Right lobe of liver (tissue), 6 donors: Measurements from ENCODE around the gene DPP10. TPM values are rescaled to one million over a fixed set of nuclear protein-coding genes. Genes with fewer than 3 reads are reported as not detected.

Experiments
- ATAC-seq, 4 donors: fragments of 200-7000 bp; cut with Tn5 transposase; one replicate each; pipeline ENCODE4 v1.9.1; 2020; ENCODE audit warnings: mild to moderate bottlenecking in 4 of 4, moderate library complexity in 4 of 4
- DNase-seq, 3 donors: peaks; one replicate each; pipeline ENCODE4 v3.0.0-alpha.2; 2020
- H3K27ac ChIP-seq, 3 donors: fragments of 200-600 bp; one replicate each; pipeline ENCODE4 v1.8.0; 2022
- H3K27me3 ChIP-seq, 2 donors: fragments of 200-600 bp; one replicate each; pipeline ENCODE4 v1.8.0; 2022
- H3K36me3 ChIP-seq, 4 donors: fragments of 200-600 bp; sonication (generic) in 1 of 4; one replicate each; pipeline versions ENCODE4 v1.5.1 to v1.8.0; 2017 to 2022; ENCODE audit warnings: control low read depth in 1 of 4
- H3K4me1 ChIP-seq, 4 donors: fragments of 200-600 bp; sonication (generic) in 1 of 4; one replicate each; pipeline versions ENCODE4 v1.5.1 to v1.8.0; 2017 to 2022; ENCODE audit warnings: control low read depth in 1 of 4
- H3K4me3 ChIP-seq, 3 donors: fragments of 200-600 bp; one replicate each; pipeline ENCODE4 v1.8.0; 2022
- H3K9me3 ChIP-seq, 4 donors: fragments of 200-600 bp; sonication (generic) in 1 of 4; one replicate each; pipeline versions ENCODE4 v1.5.1 to v1.8.0; 2017 to 2022; ENCODE audit warnings: control low read depth in 1 of 4
- CTCF ChIP-seq, 4 donors: fragments of 200-600 bp in 3 of 4; fragments of 450-650 bp in 1 of 4; IDR thresholded peaks; one replicate each; pipeline versions ENCODE4 v1.5.1 to v1.8.0; 2016 to 2022; ENCODE audit warnings: antibody characterized with exemption in 4 of 4, mild to moderate bottlenecking in 2 of 4
- POLR2A ChIP-seq: fragments of 450-650 bp; IDR thresholded peaks from one replicate; pipeline ENCODE4 v1.6.1; 2017; ENCODE audit warnings: antibody characterized with exemption, mild to moderate bottlenecking
- WGBS: methylation state at CpG from one replicate; pipeline ENCODE4 v1.1.6; 2018; ENCODE audit warnings: low coverage, low lambda C conversion rate; ENCODE audit not compliant: insufficient coverage; ENCODE audit errors: missing lambda C conversion rate; 5-methylcytosine and 5-hydroxymethylcytosine counted together
- intact Hi-C, 2 donors: fragments of 100-400 bp; cut with DNase I; formaldehyde crosslinking; loops; one replicate each; pipeline versions ENCODE4 v1.11.2 to v1.14.1; 2022
- total RNA-seq, 6 experiments: library from RNA; depleted of rRNA in 2 of 6; stranded (reverse); fragments of >200 nt in 2 of 6; fragmentation: NEBNext Ultra II Directional in 3 of 6; extraction: Animal tissue kit (Norgen Biotek cat#: 25700) in 3 of 6; gene quantifications; one replicate each; pipeline versions ENCODE4 v1.1.0 to v1.2.4, GENCODE V29; 2016 to 2023
- donor health status: DM: no; HTN: yes; CAD: no.
- donor health status: DM: no; HTN: no; CAD: no.
- donor health status: DM: no; HTN: no; CAD: no.
- donor health status: DM: no; HTN: yes; CAD: no.
- donor health status: DM: no; HTN: yes; CAD: no.

DPP10 gene
- total RNA-seq, 6 experiments from 2014 or later, result 0.09 to 0.19 (median 0.15) TPM; not detected in 2

- H3K4me3 ChIP-seq, result no peak overlapping the region
- no peak for TF ChIP-seq CTCF (IDR thresholded peaks at IDR 0.05)
- TF ChIP-seq POLR2A, result no peak
- 48% methylated on average over 9 of the region's 10 CpGs for WGBS
- intact Hi-C loops, result no loop called here
- no peak for DNase-seq
- H3K36me3 ChIP-seq, result no peaks in the 10 kb centered on the region
- H3K27ac ChIP-seq, result no peak overlapping the region
- no peak for ATAC-seq
- no peaks in the 10 kb centered on the region for H3K27me3 ChIP-seq
- H3K4me1 ChIP-seq, result no peaks in the 10 kb centered on the region
- no peaks in the 10 kb centered on the region for H3K9me3 ChIP-seq
Observed at GRCh38 chr2:114925296-114926255, 483.1 kb downstream of the DPP10 start.

GRCh38 chr2:114926303-114926702, 483.9 kb downstream of the DPP10 start:
- no peak for TF ChIP-seq POLR2A
- TF ChIP-seq CTCF (IDR thresholded peaks at IDR 0.05), result no peak
- 32% methylated on average over 4 of the region's 4 CpGs for WGBS
- Histone ChIP-seq H3K27ac (no peak overlapping the region), H3K4me3 (no peak overlapping the region), H3K9me3 (no peaks in the 10 kb centered on the region), H3K27me3 (no peaks in the 10 kb centered on the region), H3K4me1 (no peaks in the 10 kb centered on the region), H3K36me3 (no peaks in the 10 kb centered on the region)
- intact Hi-C loops, result no loop called here
- ATAC-seq, result no peak
- DNase-seq, result no peak

GRCh38 chr2:114929225-114929624, 486.8 kb downstream of the DPP10 start:
- intact Hi-C loops, result no loop called here
- no peaks in the 10 kb centered on the region for H3K9me3 ChIP-seq
- H3K4me3 ChIP-seq, result no peak overlapping the region
- no peaks in the 10 kb centered on the region for H3K27me3 ChIP-seq
- DNase-seq, result no peak
- H3K36me3 ChIP-seq, result no peaks in the 10 kb centered on the region
- no peak overlapping the region for H3K27ac ChIP-seq
- TF ChIP-seq CTCF (IDR thresholded peaks at IDR 0.05), result no peak
- no peak for TF ChIP-seq POLR2A
- no peaks in the 10 kb centered on the region for H3K4me1 ChIP-seq
- ATAC-seq, result no peak
- WGBS, result 45% methylated on average over 4 of the region's 7 CpGs

GRCh38 chr2:114933671-114934241, 491.3 kb downstream of the DPP10 start:
- DNase-seq (no peak), ATAC-seq (no peak)
- Histone ChIP-seq H3K4me1 (no peaks in the 10 kb centered on the region), H3K27ac (no peak overlapping the region), H3K4me3 (no peak overlapping the region), H3K36me3 (no peaks in the 10 kb centered on the region), H3K9me3 (no peaks in the 10 kb centered on the region), H3K27me3 (no peaks in the 10 kb centered on the region)
- intact Hi-C loops, result no loop called here
- TF ChIP-seq CTCF (IDR thresholded peaks at IDR 0.05), result no peak
- 35% methylated on average over 3 of the region's 4 CpGs for WGBS
